Measurements from ENCODE around the gene MEF2A. TPM values are rescaled to one million over a fixed set of nuclear protein-coding genes. Genes with fewer than 3 reads are reported as not detected.
"Not testable (repeated sequence)": the region's sequence is repeated elsewhere in the genome, so short reads cannot be mapped to it uniquely, and the experiment has no call there.

The MEF2A gene
- 33.2 and 34.3 TPM in 2 replicates for polyA plus RNA-seq (2011; rRNA removed)
- 27.4 and 43.3 TPM in 2 replicates for polyA minus RNA-seq (2011; rRNA and poly(A)+ RNA removed)

DNA sequence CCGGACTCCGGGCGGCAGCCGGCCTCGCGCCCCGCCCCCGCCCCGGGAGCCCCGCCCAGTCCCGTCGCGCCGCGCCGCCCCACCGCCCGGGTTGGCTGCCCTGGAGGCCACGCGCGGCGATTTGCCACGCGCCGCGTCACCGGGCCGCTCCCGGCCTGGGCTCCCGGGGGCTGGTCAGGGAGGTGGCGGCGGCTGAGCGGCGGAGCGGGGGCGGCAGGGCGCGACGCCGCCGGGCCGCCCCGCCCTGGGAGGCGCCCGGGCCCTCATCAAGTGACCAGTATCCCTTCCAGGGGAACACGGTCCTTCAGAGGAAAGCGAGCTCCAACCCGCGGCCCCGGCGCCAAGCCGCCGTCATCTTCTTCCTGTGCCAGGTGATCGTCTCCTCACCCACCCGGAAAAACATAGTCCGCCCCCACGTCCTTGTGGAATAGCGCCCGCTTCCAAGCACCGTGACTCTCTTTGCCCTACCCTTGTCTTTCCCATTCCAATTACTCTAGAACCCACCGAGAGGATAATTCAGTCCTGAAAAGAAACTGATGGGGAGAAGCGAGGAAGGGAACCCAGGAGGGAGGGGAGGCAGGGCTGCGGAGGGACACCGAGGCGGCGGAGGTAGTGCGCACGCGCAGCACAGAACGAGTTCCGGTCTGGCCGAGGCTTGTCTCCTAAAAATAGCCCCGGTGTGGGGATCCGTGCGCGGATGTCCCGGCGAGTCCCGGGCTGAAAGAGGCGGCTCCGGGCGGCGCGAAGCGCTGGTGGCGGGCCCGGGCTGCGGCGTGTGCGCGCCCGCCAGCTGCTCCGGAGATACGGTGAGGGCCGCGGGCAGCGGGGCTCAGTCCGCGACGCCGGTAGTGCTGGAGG lies at the start of gene MEF2A:
MEF2A (plus strand) TSS at position 686 of the 858 bp plus-strand sequence. CDS start 67,136 bp downstream, outside the sequence.
- Histone ChIP-seq H3K36me3 (ENCODE audit: control insufficient read depth, insufficient read depth, low read length) (no peaks in the 10 kb centered on the region), H3K27me3 (ENCODE audit: control insufficient read depth, insufficient read depth, low read length) (peaks cover 2% of the 10 kb centered on the region; the same call in 1 of the 2 replicates), H3K4me3 (ENCODE audit: low read depth, low read length) (peak within 1 kb of the TSS; percentile 49)
- TF ChIP-seq, protein P1, sequence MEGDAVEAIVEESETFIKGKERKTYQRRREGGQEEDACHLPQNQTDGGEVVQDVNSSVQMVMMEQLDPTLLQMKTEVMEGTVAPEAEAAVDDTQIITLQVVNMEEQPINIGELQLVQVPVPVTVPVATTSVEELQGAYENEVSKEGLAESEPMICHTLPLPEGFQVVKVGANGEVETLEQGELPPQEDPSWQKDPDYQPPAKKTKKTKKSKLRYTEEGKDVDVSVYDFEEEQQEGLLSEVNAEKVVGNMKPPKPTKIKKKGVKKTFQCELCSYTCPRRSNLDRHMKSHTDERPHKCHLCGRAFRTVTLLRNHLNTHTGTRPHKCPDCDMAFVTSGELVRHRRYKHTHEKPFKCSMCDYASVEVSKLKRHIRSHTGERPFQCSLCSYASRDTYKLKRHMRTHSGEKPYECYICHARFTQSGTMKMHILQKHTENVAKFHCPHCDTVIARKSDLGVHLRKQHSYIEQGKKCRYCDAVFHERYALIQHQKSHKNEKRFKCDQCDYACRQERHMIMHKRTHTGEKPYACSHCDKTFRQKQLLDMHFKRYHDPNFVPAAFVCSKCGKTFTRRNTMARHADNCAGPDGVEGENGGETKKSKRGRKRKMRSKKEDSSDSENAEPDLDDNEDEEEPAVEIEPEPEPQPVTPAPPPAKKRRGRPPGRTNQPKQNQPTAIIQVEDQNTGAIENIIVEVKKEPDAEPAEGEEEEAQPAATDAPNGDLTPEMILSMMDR (IDR thresholded peaks at IDR 0.05; ENCODE audit: insufficient read depth, low read depth, low read length) = no peak
- peak; percentile 38 for DNase-seq (ENCODE audit: low read depth)
- POLR2A ChIA-PET = interaction anchor here (1.0 kb wide), 1 partner anchor 139 kb away, joined by 3 read pairs; no protein-coding TSS in a partner anchor
- CTCF ChIA-PET = interaction anchor here (0.7 to 1.4 kb wide), 4 partner anchors 30 to 204 kb away, joined by 3 read pairs; no protein-coding TSS in a partner anchor

DNA sequence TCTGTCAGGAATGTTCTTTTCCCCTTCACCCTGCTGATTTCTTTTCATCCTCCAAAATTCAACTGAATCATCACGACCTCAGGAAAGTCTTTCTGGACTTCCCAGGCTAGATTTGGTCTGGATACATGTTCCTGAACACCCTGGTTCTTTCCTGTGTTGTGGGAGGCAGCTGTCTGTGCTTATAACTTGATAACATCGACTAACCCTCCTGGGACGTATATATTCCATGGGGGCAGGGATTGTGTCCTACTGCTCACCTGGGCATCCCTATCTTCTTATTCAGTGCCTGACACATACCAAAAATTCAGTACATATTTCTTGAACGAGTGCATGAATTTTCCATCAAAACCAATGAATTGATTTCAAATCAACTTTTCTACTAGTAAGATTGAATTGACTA lies 47.6 kb upstream of the MEF2A start:
- TF ChIP-seq, protein P1 (IDR thresholded peaks at IDR 0.05; ENCODE audit: insufficient read depth, low read depth, low read length) = no peak
- ChIA-PET POLR2A (no interaction called here), CTCF (no interaction called here)
- Histone ChIP-seq H3K27me3 (ENCODE audit: control insufficient read depth, insufficient read depth, low read length) (no peaks in the 10 kb centered on the region; the same call in 1 of the 2 replicates), H3K4me3 (ENCODE audit: low read depth, low read length) (no peak overlapping the region), H3K36me3 (ENCODE audit: control insufficient read depth, insufficient read depth, low read length) (no peaks in the 10 kb centered on the region)
- no peak for DNase-seq (ENCODE audit: low read depth)

DNA sequence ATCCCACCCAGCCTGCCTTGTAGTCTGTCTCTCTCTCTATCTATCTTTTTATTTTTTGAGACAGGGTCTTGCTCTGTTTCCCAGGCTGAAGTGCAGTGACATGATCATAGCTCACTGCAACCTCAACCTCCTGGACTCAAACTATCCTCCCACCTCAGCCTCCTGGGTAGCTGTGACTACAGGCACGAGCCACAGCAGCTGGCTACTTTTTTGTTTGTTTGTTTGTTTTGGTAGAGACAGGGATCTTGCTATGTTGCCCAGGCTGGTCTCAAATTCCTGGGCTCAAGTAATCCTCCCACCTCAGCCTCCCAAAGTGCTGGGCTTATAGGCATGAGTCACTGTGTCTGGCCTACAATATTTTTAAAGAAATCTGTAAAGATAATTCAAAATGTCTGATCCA lies 46.4 kb upstream of the MEF2A start:
- H3K27me3 ChIP-seq (ENCODE audit: control insufficient read depth, insufficient read depth, low read length) = not testable (repeated sequence)

DNA sequence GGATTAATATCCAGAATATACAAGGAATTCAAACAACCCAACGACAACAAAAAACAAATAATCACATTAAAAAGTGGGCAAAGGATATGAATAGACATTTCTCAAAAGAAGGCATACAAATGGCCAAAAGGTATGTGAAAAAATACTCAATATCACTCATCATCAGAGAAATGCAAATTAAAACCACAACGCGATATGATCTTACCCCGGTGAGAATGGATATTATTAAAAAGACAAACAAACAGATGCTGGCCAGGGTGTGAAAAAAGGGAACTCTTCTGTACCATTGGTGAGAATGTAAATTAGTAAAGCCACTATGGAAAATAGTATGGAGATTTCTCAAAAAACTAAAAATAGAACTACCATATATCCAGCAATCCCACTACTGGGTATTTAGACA lies 43.5 kb upstream of the MEF2A start:
- ChIA-PET POLR2A (no interaction called here), CTCF (no interaction called here)
- no peaks in the 10 kb centered on the region for H3K36me3 ChIP-seq (ENCODE audit: control insufficient read depth, insufficient read depth, low read length)
- no peak for DNase-seq (ENCODE audit: low read depth)
- TF ChIP-seq, protein P1 (IDR thresholded peaks at IDR 0.05; ENCODE audit: insufficient read depth, low read depth, low read length) = no peak
- no peaks in the 10 kb centered on the region for H3K27me3 ChIP-seq (ENCODE audit: control insufficient read depth, insufficient read depth, low read length)
- H3K4me3 ChIP-seq (ENCODE audit: low read depth, low read length) = no peak overlapping the region

More for the DNA sequence above, 46.4 kb upstream of the MEF2A start:
- H3K4me3 ChIP-seq (ENCODE audit: low read depth, low read length); DNase-seq (ENCODE audit: low read depth); H3K36me3 ChIP-seq (ENCODE audit: control insufficient read depth, insufficient read depth, low read length); POLR2A ChIA-PET: not testable (repeated sequence)
- CTCF ChIA-PET = interaction anchor here (1.0 kb wide), 1 partner anchor 185 kb away, joined by 3 read pairs; no protein-coding TSS in a partner anchor

DNA sequence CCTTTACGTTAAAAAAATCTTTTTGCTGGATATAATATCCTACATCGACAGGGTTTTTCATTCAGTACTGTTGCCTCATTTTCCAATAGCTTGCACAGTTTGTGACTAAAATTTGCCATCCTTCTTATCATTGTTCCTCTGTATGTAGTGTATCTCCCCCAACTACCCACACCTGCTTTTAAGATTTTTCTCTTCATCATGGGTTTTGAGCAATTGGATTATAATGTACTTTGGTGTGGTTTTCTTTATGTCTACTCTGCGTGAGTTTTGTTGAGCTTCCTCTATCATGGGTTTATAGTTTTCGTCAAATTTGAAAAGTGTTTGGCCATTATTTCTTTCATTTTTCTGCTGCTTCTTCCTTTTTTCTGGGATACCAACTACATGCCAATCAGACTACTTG lies 39.6 kb upstream of the MEF2A start:
- no peak overlapping the region for H3K4me3 ChIP-seq (ENCODE audit: low read depth, low read length)
- ChIA-PET CTCF (no interaction called here), POLR2A (no interaction called here)
- TF ChIP-seq, protein P1 (IDR thresholded peaks at IDR 0.05; ENCODE audit: insufficient read depth, low read depth, low read length) = no peak
- no peaks in the 10 kb centered on the region for H3K36me3 ChIP-seq (ENCODE audit: control insufficient read depth, insufficient read depth, low read length)
- no peak for DNase-seq (ENCODE audit: low read depth)
- no peaks in the 10 kb centered on the region for H3K27me3 ChIP-seq (ENCODE audit: control insufficient read depth, insufficient read depth, low read length)

All from BJ (cell line).